Endodermal cell (in vitro differentiated cells): Measurements from ENCODE around the gene PHETA1. TPM values are rescaled to one million over a fixed set of nuclear protein-coding genes. Genes with fewer than 3 reads are reported as not detected.

Experiments used
- DNase-seq: peaks from one replicate; pipeline ENCODE4 v3.0.0-alpha.2; 2017
- H3K27ac ChIP-seq: 2 replicates; pipeline ENCODE4 v1.5.1; 2013; ENCODE audit warnings: mild to moderate bottlenecking, low read depth, low read length, moderate library complexity
- H3K27me3 ChIP-seq: 2 replicates; pipeline ENCODE4 v1.6.1; 2013; ENCODE audit warnings: mild to moderate bottlenecking, low read length, moderate library complexity; ENCODE audit not compliant: insufficient read depth, control insufficient read depth, poor library complexity, severe bottlenecking
- H3K36me3 ChIP-seq: 2 replicates; pipeline ENCODE4 v1.7.0; 2013; ENCODE audit warnings: mild to moderate bottlenecking, low read length, moderate library complexity; ENCODE audit not compliant: control insufficient read depth, insufficient read depth
- H3K4me1 ChIP-seq: one replicate; pipeline ENCODE4 v1.7.0; 2013; ENCODE audit warnings: low read length; ENCODE audit not compliant: control insufficient read depth, insufficient read depth
- H3K4me3 ChIP-seq: 2 replicates; pipeline ENCODE4 v1.5.1; 2013; ENCODE audit warnings: mild to moderate bottlenecking, low read length, moderate library complexity
- H3K9ac ChIP-seq: 2 replicates; pipeline ENCODE4 v1.6.1; 2013; ENCODE audit warnings: mild to moderate bottlenecking, low read length, moderate library complexity; ENCODE audit not compliant: poor library complexity, severe bottlenecking; ENCODE audit errors: extremely low read depth
- H3K9me3 ChIP-seq: 2 replicates; pipeline ENCODE4 v1.6.1; 2013; ENCODE audit warnings: mild to moderate bottlenecking, low read length, moderate library complexity; ENCODE audit not compliant: control insufficient read depth
- H3K27ac Mint-ChIP-seq: 2 replicates; pipeline ENCODE4 v1.8.0; 2020; ENCODE audit warnings: mixed read lengths
- H3K27me3 Mint-ChIP-seq: 2 replicates; pipeline ENCODE4 v1.8.0; 2021; ENCODE audit warnings: mild to moderate bottlenecking, mixed read lengths; ENCODE audit not compliant: insufficient read depth
- H3K36me3 Mint-ChIP-seq: 2 replicates; pipeline ENCODE4 v1.8.0; 2020; ENCODE audit warnings: low read depth, mixed read lengths
- H3K4me1 Mint-ChIP-seq: 2 replicates; pipeline ENCODE4 v1.8.0; 2020; ENCODE audit warnings: mixed read lengths
- H3K4me3 Mint-ChIP-seq: 2 replicates; pipeline ENCODE4 v1.8.0; 2020; ENCODE audit warnings: mild to moderate bottlenecking, moderate library complexity, mixed read lengths
- H3K9me3 Mint-ChIP-seq: 2 replicates; pipeline ENCODE4 v1.8.0; 2020; ENCODE audit warnings: mild to moderate bottlenecking, mixed read lengths
- WGBS, 2 experiments: methylation state at CpG; one replicate each; pipeline versions ENCODE4 v1.1.5 to v1.1.7; 2013; ENCODE audit warnings: missing lambda C conversion rate in 2 of 2, mixed read lengths in 1 of 2; ENCODE audit not compliant: insufficient coverage in 1 of 2, insufficient read length in 1 of 2; 5-methylcytosine and 5-hydroxymethylcytosine counted together
- total RNA-seq, 2 donors: library from RNA; stranded (reverse); fragmentation: NEBNext Ultra II Directional in 1 of 2; extraction: Animal tissue kit (Norgen Biotek cat#: 25700) in 1 of 2; gene quantifications; 2 replicates in 1 of 2; 3 replicates in 1 of 2; pipeline ENCODE4 v1.2.1, GENCODE V29; 2021
- TF ChIP-seq, protein P1 (sequence below): fragments of 200-600 bp; sonication (generic); conservative IDR thresholded peaks from 2 replicates; pipeline ENCODE4 v1.5.0; 2021; ENCODE audit warnings: antibody characterized with exemption, mild to moderate bottlenecking

PHETA1 gene
- total RNA-seq, 2 donors from 2014 or later: 15.0 to 19.2 TPM

DNA sequence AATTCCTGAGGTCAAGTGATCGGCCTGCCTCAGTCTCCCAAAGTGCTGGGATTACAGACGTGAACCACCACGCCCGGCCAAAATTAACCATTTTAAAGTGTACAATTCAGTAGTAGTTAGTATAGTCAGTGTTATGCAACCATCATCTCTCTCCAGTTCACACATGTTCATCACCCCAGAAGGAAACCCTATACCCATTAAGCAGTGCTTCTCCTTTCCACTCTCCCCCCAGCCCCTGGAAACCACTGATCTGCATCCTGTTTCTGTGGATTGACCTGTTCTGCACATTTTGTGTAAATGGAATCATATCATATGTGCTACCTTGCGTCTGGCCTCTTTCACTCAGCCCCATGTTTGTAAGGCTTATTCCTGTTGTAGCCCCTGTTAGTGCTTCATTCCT lies 52.2 kb downstream of the PHETA1 start:
- Histone ChIP-seq H3K4me1 (no peaks in the 10 kb centered on the region), H3K9ac (no peak overlapping the region), H3K36me3 (no peaks in the 10 kb centered on the region), H3K27me3 (no peaks in the 10 kb centered on the region), H3K4me3 (no peak overlapping the region), H3K9me3 (no peaks in the 10 kb centered on the region), H3K27ac (no peak overlapping the region)
- TF ChIP-seq, protein P1, sequence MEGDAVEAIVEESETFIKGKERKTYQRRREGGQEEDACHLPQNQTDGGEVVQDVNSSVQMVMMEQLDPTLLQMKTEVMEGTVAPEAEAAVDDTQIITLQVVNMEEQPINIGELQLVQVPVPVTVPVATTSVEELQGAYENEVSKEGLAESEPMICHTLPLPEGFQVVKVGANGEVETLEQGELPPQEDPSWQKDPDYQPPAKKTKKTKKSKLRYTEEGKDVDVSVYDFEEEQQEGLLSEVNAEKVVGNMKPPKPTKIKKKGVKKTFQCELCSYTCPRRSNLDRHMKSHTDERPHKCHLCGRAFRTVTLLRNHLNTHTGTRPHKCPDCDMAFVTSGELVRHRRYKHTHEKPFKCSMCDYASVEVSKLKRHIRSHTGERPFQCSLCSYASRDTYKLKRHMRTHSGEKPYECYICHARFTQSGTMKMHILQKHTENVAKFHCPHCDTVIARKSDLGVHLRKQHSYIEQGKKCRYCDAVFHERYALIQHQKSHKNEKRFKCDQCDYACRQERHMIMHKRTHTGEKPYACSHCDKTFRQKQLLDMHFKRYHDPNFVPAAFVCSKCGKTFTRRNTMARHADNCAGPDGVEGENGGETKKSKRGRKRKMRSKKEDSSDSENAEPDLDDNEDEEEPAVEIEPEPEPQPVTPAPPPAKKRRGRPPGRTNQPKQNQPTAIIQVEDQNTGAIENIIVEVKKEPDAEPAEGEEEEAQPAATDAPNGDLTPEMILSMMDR: no peak
- Mint-ChIP-seq H3K27me3 (no peaks in the 10 kb centered on the region), H3K36me3 (peaks cover 27% of the 10 kb centered on the region), H3K27ac (no peak overlapping the region), H3K4me1 (peaks cover 1% of the 10 kb centered on the region), H3K9me3 (no peaks in the 10 kb centered on the region), H3K4me3 (no peak overlapping the region)
- DNase-seq: no peak
- WGBS, 2 experiments: 95 to 100% methylated on average over 1 to 5 of the region's 5 CpGs

DNA sequence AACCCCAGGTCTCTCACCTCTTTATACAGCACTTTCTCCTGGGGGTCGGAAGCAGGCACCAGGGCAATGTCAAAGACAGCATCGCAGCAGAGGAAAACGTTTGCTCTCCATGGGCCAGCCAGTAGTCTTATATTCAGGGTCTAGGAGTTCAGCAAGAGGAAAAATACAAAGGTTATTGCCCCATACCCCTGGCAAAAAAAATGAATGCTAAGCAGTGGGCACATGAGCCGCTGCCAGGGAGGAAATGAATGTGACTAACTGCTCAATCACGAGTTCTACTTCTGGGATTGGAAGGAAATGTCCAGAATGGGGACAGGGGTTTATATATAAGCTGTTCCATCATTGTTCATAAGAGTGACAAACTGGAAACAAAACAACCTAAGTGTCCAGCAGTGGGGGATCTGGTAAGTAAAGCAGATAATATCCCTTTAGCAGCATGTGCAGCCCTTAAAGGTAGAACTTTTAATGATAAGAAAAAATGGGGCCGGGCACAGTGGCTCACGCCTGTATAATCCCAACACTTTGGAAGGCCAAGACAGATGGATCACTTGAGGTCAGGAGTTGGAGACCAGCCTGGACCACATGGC lies 53.8 kb downstream of the PHETA1 start:
- Histone ChIP-seq H3K4me3 (no peak overlapping the region), H3K9me3 (no peaks in the 10 kb centered on the region), H3K36me3 (no peaks in the 10 kb centered on the region), H3K27me3 (no peaks in the 10 kb centered on the region), H3K9ac (no peak overlapping the region), H3K4me1 (no peaks in the 10 kb centered on the region), H3K27ac (no peak overlapping the region)
- H3K36me3 Mint-ChIP-seq: peaks cover 27% of the 10 kb centered on the region
- H3K9me3 Mint-ChIP-seq: no peaks in the 10 kb centered on the region
- H3K27ac Mint-ChIP-seq: no peak overlapping the region
- 89 to 93% methylated on average over 7 of the region's 7 CpGs for WGBS, 2 experiments
- no peak overlapping the region for H3K4me3 Mint-ChIP-seq
- TF ChIP-seq, protein P1: no peak
- peaks cover 1% of the 10 kb centered on the region for H3K4me1 Mint-ChIP-seq
- H3K27me3 Mint-ChIP-seq: no peaks in the 10 kb centered on the region
- DNase-seq: no peak

DNA sequence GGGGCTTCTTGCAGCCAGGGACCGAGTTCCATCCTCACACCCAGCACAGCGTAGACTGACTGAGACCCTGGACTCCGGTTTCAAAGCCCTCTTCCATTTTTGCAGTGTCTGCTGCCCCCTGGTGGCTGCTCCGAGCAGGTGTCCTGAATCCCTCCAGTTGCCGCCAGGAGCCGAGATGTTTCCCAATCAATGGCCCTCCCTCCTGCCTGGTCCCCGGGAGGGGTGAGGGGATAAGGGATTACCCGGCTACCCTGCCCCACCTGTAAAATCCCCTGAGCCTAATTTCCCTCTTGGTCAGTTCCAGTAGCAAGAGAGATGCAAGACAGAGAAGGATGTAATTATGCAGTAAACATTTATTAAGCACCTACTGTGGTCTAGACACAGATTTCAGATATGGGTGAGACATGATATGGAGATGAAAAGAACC lies 55.0 kb downstream of the PHETA1 start:
- Mint-ChIP-seq H3K36me3 (peaks cover 24% of the 10 kb centered on the region), H3K4me3 (no peak overlapping the region), H3K9me3 (no peaks in the 10 kb centered on the region), H3K27ac (no peak overlapping the region), H3K27me3 (no peaks in the 10 kb centered on the region), H3K4me1 (peaks cover 1% of the 10 kb centered on the region)
- no peak overlapping the region for H3K9ac ChIP-seq
- H3K27me3 ChIP-seq: no peaks in the 10 kb centered on the region
- peak; percentile 98 for DNase-seq
- TF ChIP-seq, protein P1: peak; percentile 98
- no peak overlapping the region for H3K4me3 ChIP-seq
- H3K36me3 ChIP-seq: no peaks in the 10 kb centered on the region
- no peak overlapping the region for H3K27ac ChIP-seq
- no peaks in the 10 kb centered on the region for H3K9me3 ChIP-seq
- H3K4me1 ChIP-seq: no peaks in the 10 kb centered on the region
- WGBS, 2 experiments: 20 to 26% methylated on average over 3 to 8 of the region's 8 CpGs
